ENCODE measurements around the gene CHD2. TPM values are rescaled to one million over a fixed set of nuclear protein-coding genes. Genes with fewer than 3 reads are reported as not detected.

The CHD2 gene
- total RNA-seq, 2 donors from 2014 or later = 63.9 to 70.0 TPM

GRCh38 chr15:92884436-92885223 is 15.5 kb upstream of the CHD2 start:
- peaks cover 0 to 1% of the 10 kb centered on the region in 2 donors for H3K36me3 ChIP-seq (replicated peaks in 1 of 2; ENCODE audit: insufficient read depth in 1 of 2, low read depth in 2 of 2)
- peak overlapping the region in 3 of 4 donors; percentile 98 to 100 (median 99) for H3K27ac ChIP-seq
- intact Hi-C loops (cut with DNase I) = no loop called here
- no peak for ATAC-seq
- no peak for DNase-seq
- H3K4me1 ChIP-seq = peaks cover 47% of the 10 kb centered on the region
- 1 to 2% methylated on average over 6 of the region's 6 CpGs for WGBS, 2 donors
- TF ChIP-seq POLR2A (IDR thresholded peaks at IDR 0.05) (no peak), CTCF (IDR thresholded peaks at IDR 0.05) (no peak)
- H3K27me3 ChIP-seq = no peaks in the 10 kb centered on the region
- no peaks in the 10 kb centered on the region for H3K9me3 ChIP-seq
- H3K4me3 ChIP-seq = peak overlapping the region; percentile 69 to 81

GRCh38 chr15:92885224-92886041 is 14.7 kb upstream of the CHD2 start:
- Histone ChIP-seq H3K9me3 (no peaks in the 10 kb centered on the region), H3K4me1 (peaks cover 45% of the 10 kb centered on the region), H3K36me3 (replicated peaks in 1 of 2; ENCODE audit: insufficient read depth in 1 of 2, low read depth in 2 of 2) (peaks cover 0 to 1% of the 10 kb centered on the region in 2 donors), H3K27me3 (no peaks in the 10 kb centered on the region), H3K4me3 (peak overlapping the region in 1 of 2 donors; percentile 69), H3K27ac (peak overlapping the region in 3 of 4 donors; percentile 98 to 100 (median 99))
- ATAC-seq (no peak), DNase-seq (no peak)
- TF ChIP-seq POLR2A (IDR thresholded peaks at IDR 0.05) (no peak), CTCF (IDR thresholded peaks at IDR 0.05) (no peak)
- WGBS, 2 donors = 1 to 4% methylated on average over 3 of the region's 3 CpGs
- intact Hi-C loops (cut with DNase I) = no loop called here

GRCh38 chr15:92886042-92886537 is 14.0 kb upstream of the CHD2 start:
- intact Hi-C loops (cut with DNase I) = no loop called here
- Histone ChIP-seq H3K27me3 (no peaks in the 10 kb centered on the region), H3K36me3 (replicated peaks in 1 of 2; ENCODE audit: insufficient read depth in 1 of 2, low read depth in 2 of 2) (peaks cover 0 to 4% of the 10 kb centered on the region in 2 donors), H3K9me3 (no peaks in the 10 kb centered on the region), H3K4me3 (no peak overlapping the region), H3K27ac (peak overlapping the region in 2 of 4 donors; percentile 99 to 100), H3K4me1 (peaks cover 41% of the 10 kb centered on the region)
- DNase-seq (no peak), ATAC-seq (no peak)
- WGBS, 2 donors = 5 to 9% methylated on average over 2 of the region's 2 CpGs
- no peak for TF ChIP-seq POLR2A (IDR thresholded peaks at IDR 0.05)
- no peak for TF ChIP-seq CTCF (IDR thresholded peaks at IDR 0.05)

- DNase-seq (no peak), ATAC-seq (no peak)
- peak overlapping the region in 3 of 4 donors; percentile 9 to 100 (median 99) for H3K27ac ChIP-seq
- H3K4me1 ChIP-seq = peaks cover 41% of the 10 kb centered on the region
- no peaks in the 10 kb centered on the region for H3K27me3 ChIP-seq
- intact Hi-C loops (cut with DNase I) = no loop called here
- TF ChIP-seq POLR2A (IDR thresholded peaks at IDR 0.05) (no peak), CTCF (IDR thresholded peaks at IDR 0.05) (no peak)
- no peaks in the 10 kb centered on the region for H3K9me3 ChIP-seq
- peaks cover 0 to 6% of the 10 kb centered on the region in 2 donors for H3K36me3 ChIP-seq (replicated peaks in 1 of 2; ENCODE audit: insufficient read depth in 1 of 2, low read depth in 2 of 2)
- no peak overlapping the region for H3K4me3 ChIP-seq
- 19 to 21% methylated on average over 8 of the region's 8 CpGs for WGBS, 2 donors
Measured at GRCh38 chr15:92886815-92887214, 13.3 kb upstream of the CHD2 start.
